Fibroblast of lung (primary cell): Measurements from ENCODE around the gene GRAMD4.

Experiments
- EZH2 ChIP-seq: IDR thresholded peaks from 2 replicates; pipeline ENCODE4 v1.5.1; 2012; ENCODE audit warnings: low read length, control low read depth, mild to moderate bottlenecking; ENCODE audit errors: missing control alignments
- TF ChIP-seq, protein P1 (sequence below), 2 donors: IDR thresholded peaks in 1 of 2; conservative IDR thresholded peaks in 1 of 2; 1 replicate in 1 of 2; 2 replicates in 1 of 2; pipeline ENCODE4 v1.5.1; 2011 to 2012; ENCODE audit warnings: low read length in 2 of 2, control low read depth in 1 of 2, inconsistent platforms in 1 of 2, low read depth in 1 of 2, mild to moderate bottlenecking in 1 of 2

GRCh38 chr22:46714550-46714949 lies 94.4 kb downstream of the GRAMD4 start:
- TF ChIP-seq, protein P1, sequence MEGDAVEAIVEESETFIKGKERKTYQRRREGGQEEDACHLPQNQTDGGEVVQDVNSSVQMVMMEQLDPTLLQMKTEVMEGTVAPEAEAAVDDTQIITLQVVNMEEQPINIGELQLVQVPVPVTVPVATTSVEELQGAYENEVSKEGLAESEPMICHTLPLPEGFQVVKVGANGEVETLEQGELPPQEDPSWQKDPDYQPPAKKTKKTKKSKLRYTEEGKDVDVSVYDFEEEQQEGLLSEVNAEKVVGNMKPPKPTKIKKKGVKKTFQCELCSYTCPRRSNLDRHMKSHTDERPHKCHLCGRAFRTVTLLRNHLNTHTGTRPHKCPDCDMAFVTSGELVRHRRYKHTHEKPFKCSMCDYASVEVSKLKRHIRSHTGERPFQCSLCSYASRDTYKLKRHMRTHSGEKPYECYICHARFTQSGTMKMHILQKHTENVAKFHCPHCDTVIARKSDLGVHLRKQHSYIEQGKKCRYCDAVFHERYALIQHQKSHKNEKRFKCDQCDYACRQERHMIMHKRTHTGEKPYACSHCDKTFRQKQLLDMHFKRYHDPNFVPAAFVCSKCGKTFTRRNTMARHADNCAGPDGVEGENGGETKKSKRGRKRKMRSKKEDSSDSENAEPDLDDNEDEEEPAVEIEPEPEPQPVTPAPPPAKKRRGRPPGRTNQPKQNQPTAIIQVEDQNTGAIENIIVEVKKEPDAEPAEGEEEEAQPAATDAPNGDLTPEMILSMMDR (conservative IDR thresholded peaks at IDR 0.05 in 1 of 2, IDR thresholded peaks at IDR 0.05 in 1 of 2; ENCODE audit: low read depth in 1 of 2, low read length in 2 of 2) = no peak
- TF ChIP-seq EZH2 = no peak
